ENCODE results near the gene BCL11A.

BCL11A gene

DNA sequence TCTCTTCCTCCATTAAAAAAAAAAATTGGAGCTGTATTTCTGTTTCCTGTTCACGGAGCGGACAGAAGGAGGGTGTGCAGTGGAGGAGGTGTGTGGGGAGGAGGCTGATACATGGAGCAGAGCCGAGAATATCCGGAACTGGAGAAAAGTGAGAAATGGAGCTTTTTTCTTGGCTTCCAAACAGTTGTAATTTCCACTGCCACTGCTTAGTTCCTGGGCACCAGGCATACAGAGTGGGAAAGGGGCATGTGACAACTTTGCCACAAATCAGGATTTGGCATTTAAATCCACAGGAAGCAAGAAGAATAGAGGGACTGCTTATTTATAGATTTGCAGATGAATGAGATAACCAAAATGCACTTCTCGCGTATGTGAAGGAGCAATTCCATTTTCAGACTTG is 71.2 kb downstream of the BCL11A start:
- no peaks in the 10 kb centered on the region for H3K36me3 ChIP-seq (ENCODE audit: control insufficient read depth, insufficient read depth, low read length)
- H3K27me3 ChIP-seq (replicated peaks; ENCODE audit: control insufficient read depth, insufficient read depth, low read length) = no peaks in the 10 kb centered on the region

DNA sequence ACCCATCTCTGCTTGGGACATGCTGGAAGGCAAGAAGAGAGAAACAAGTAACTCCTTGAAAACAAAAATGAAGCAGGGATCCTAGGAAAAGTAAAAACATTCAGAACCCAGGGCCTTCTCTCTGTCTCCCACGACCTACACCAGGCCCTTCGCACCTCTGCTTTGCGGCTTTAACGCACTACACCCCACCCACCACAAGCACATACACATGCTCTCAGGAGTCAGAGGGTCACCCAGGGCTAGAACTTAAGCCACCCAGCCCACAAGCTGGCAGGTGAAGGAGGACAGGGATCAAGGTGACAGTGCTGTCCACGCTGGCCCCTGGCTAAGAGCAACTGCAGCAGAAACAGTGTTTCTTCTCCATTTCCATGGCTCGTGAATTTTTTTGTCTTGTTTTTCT is 72.2 kb downstream of the BCL11A start:
- Histone ChIP-seq H3K4me3 (replicated peaks; ENCODE audit: low read depth, low read length) (no peak overlapping the region), H3K36me3 (ENCODE audit: control insufficient read depth, insufficient read depth, low read length) (no peaks in the 10 kb centered on the region), H3K27me3 (replicated peaks; ENCODE audit: control insufficient read depth, insufficient read depth, low read length) (no peaks in the 10 kb centered on the region)
- TF ChIP-seq, protein P1, sequence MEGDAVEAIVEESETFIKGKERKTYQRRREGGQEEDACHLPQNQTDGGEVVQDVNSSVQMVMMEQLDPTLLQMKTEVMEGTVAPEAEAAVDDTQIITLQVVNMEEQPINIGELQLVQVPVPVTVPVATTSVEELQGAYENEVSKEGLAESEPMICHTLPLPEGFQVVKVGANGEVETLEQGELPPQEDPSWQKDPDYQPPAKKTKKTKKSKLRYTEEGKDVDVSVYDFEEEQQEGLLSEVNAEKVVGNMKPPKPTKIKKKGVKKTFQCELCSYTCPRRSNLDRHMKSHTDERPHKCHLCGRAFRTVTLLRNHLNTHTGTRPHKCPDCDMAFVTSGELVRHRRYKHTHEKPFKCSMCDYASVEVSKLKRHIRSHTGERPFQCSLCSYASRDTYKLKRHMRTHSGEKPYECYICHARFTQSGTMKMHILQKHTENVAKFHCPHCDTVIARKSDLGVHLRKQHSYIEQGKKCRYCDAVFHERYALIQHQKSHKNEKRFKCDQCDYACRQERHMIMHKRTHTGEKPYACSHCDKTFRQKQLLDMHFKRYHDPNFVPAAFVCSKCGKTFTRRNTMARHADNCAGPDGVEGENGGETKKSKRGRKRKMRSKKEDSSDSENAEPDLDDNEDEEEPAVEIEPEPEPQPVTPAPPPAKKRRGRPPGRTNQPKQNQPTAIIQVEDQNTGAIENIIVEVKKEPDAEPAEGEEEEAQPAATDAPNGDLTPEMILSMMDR (IDR thresholded peaks at IDR 0.05; ENCODE audit: insufficient read depth, low read length, poor library complexity, severe bottlenecking) = no peak
- DNase-seq (ENCODE audit: extremely low read depth, insufficient read length) = no peak

More for the DNA sequence above, 71.2 kb downstream of the BCL11A start:
- H3K4me3 ChIP-seq (replicated peaks; ENCODE audit: low read depth, low read length) = no peak overlapping the region
- DNase-seq (ENCODE audit: extremely low read depth, insufficient read length) = no peak
- TF ChIP-seq, protein P1 (IDR thresholded peaks at IDR 0.05; ENCODE audit: insufficient read depth, low read length, poor library complexity, severe bottlenecking) = no peak

DNA sequence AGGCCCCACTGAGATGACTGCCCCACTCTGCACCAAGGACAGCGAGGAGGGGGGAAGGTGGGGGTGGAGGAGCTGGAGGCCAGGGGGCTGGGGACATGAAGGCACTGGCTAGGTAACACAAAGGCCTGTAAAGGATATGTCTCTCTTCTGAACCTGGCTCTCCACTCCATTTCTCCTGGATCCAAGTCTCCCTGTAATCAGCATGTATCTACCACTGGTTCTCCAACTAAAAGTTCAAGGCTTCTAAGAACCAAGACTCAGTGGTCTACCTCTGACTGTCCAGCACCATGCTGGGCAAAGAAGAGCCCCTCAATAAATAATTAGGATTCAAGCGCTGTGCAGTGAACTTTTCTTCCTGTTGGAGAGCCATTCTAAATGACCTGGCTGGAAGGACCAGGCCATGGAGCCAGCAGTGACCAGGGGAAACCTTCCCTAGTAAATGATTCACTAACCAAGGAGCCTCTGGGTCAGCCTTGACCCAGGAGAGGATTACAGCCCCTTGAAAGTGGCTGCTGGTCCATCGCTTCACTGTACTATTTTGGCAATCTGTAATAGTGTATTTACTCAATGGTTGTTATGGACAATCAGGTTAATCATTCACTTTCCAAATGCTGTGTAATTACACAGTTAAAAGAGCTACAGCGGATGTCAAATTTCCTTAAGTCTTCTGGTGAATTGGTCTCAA is 73.2 kb downstream of the BCL11A start:
- no peaks in the 10 kb centered on the region for H3K36me3 ChIP-seq (ENCODE audit: control insufficient read depth, insufficient read depth, low read length)
- TF ChIP-seq, protein P1 (IDR thresholded peaks at IDR 0.05; ENCODE audit: insufficient read depth, low read length, poor library complexity, severe bottlenecking) = no peak
- no peak overlapping the region for H3K4me3 ChIP-seq (replicated peaks; ENCODE audit: low read depth, low read length)
- no peak for DNase-seq (ENCODE audit: extremely low read depth, insufficient read length)
- H3K27me3 ChIP-seq (replicated peaks; ENCODE audit: control insufficient read depth, insufficient read depth, low read length) = no peaks in the 10 kb centered on the region

DNA sequence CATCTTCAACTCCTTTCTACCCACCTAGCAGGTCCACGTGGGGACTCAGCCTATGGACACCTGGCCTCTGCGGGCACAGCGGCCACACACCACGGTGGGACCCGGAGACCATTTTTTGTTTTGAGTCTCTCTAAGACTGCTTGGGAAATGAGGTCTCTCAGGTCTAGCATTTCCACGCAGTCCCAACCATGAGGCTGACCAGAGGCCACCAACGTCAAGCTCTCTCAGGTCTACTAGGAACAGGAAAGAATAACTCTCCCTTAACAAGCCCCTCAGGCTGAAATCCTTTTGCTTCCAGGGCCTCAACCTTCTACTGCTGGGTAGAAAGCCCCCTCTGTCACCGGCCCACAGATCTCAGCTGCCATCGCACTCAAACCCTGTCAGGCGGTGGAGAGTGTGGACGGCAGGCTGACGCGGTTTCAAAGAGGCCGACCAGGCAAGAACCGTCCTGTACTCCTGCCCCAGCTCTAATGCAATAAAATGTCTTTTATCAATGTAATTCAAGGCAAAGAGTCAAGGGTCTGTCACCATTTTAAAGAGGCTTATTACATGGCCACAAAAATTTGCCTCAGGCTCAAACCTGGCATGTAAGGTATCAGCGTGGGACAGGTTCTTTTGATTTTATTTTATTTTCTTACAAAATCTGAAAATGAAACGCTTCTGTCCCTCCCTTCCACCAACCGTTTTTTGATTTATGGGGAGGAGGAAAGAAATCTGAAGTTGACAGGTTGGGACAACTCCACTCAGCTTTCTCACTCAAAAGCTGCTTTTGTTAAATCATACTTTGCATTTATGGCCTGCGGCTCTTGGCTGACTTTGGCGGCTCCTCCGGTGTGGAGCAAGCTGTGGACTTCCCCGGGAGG is 74.0 kb downstream of the BCL11A start:
- Histone ChIP-seq H3K36me3 (ENCODE audit: control insufficient read depth, insufficient read depth, low read length) (no peaks in the 10 kb centered on the region), H3K27me3 (replicated peaks; ENCODE audit: control insufficient read depth, insufficient read depth, low read length) (no peaks in the 10 kb centered on the region), H3K4me3 (replicated peaks; ENCODE audit: low read depth, low read length) (no peak overlapping the region)
- no peak for DNase-seq (ENCODE audit: extremely low read depth, insufficient read length)
- TF ChIP-seq, protein P1 (IDR thresholded peaks at IDR 0.05; ENCODE audit: insufficient read depth, low read length, poor library complexity, severe bottlenecking) = no peak

DNA sequence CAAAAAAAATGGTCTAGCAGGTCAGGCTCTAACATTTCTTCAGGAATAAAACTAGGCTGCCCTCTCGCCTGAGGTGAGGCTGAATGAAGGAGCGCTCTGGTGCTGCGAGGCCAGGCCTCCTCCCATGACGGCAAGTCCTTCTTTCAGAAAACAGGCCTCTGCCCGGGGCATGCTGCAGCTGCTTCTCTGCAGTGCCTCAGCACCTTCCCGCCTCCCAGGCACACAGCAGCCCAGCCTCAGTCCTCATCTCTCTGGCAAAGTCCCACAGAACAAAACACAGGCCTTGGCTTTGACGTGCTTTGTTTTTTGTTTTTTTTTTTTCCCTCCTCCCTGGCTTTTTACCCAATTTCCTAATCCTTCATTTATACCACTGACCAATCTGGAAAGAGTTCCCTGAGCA is 74.8 kb downstream of the BCL11A start:
- no peaks in the 10 kb centered on the region for H3K27me3 ChIP-seq (replicated peaks; ENCODE audit: control insufficient read depth, insufficient read depth, low read length)
- H3K4me3 ChIP-seq (replicated peaks; ENCODE audit: low read depth, low read length) = no peak overlapping the region
- TF ChIP-seq, protein P1 (IDR thresholded peaks at IDR 0.05; ENCODE audit: insufficient read depth, low read length, poor library complexity, severe bottlenecking) = no peak
- no peaks in the 10 kb centered on the region for H3K36me3 ChIP-seq (ENCODE audit: control insufficient read depth, insufficient read depth, low read length)
- DNase-seq (ENCODE audit: extremely low read depth, insufficient read length) = no peak

Data from GM06990 (cell line).